Retina (tissue), 1 donor: ENCODE measurements around the gene APOOL.

ENCODE experiments used
- DNase-seq: peaks from one replicate; pipeline ENCODE4 v3.0.0-alpha.2; 2016

Gene APOOL

DNA sequence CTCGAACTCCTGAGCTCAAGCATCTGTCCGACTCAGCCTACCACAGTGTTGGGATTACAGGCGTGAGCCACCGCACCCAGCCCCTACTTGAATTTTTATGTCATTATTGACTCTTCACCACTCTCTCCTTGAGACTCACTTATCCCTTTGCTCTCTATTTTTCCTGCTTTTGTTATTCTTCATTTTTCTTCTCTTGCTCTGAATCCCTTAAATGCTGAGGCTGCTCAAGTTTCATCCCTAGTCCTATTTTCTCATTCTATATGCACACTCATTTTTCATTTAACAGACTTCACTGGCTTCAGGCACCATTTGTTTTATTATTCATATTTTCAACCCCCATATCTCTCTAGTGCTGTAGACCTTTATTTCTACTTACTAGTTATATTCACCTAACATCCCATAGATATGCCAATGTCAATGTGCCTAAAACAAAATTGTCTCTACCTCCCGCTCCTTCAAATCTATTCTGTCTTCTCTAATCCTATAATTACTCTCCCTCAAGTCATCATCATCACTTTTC, 85.7 kb downstream of the APOOL start:
- no peak for DNase-seq

DNA sequence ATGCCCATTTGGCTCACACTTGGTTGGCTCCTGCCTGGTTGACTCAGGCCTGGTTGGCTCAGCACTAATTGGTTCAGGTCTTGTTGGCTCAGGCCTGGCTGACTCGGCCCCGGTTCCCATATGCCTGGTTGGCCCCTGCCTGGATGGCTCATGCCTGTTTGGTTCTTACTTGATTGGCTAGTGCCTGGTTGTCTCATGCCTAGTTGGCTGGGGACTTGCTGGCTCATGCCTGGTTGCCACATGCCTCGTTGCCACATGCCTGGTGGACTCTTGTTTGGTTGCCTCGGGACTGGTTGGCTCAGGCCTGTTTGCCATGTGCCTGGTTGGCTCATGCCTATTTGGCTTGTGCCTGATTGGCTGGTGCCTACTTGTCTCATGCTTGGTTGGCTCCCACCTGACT, 103.7 kb downstream of the APOOL start:
- no peak for DNase-seq

DNA sequence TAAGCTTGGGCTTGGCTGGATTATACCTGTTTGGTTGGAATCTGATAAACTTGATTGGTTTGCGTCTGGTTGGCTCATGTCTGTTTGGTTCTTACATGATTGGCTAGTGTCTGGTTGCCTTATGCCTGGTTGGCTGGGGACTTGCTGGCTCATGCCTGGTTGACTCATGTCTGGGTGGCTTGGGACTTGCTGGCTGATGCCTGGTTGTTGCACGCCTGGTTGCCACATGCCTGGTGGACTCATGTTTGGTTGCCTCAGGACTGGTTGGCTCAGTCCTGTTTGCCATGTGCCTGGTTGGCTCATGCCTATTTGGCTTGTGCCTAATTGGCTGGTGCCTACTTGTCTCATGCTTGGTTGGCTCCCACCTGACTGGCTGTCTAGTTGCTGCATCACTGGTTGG, 104.5 kb downstream of the APOOL start:
- DNase-seq: no peak

GRCh38 chrX:85109235-85109634, 105.6 kb downstream of the APOOL start:
- DNase-seq: no peak

DNA sequence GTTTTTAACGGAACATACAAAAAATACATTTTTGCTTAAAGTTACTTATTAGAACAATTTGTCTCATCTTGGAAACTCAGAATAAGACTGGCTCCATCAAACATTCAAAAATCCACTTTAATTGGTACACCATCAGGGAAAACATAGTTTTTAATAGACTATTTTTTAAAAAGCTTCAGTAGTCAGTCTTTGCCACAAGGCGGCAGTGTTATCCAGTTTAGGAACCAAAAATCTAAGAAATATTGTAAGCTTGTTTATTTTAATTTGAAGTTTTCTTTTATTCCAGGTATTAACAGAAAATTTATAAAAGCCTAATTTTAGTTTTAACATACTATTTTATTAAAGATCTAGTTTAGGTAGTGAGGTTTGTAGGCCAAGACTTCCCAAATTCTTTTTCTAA, 107.7 kb downstream of the APOOL start:
- no peak for DNase-seq

DNA sequence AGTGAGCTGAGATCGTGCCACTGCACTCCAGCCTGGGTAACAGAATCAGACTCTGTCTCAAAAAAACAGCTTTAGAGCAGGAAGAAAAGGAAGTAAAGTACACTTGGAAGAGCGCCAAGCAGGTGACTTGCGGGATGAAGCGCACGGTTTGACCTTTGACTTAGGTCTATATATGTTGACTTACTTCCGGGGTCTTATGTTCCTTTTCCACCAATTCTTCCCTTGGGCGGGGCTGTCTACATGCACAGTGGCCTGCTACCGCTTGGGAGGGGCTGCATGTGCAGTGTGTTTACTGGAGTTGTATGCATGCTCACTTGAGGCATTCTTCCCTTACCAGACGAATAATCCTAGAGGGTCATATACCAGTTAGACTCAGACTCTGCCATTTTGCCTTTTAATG, 108.6 kb downstream of the APOOL start:
- DNase-seq: no peak

GRCh38 chrX:85113746-85114145, 110.1 kb downstream of the APOOL start:
- no peak for DNase-seq

- no peak for DNase-seq
Measured at GRCh38 chrX:85114171-85114570, 110.5 kb downstream of the APOOL start.

DNA sequence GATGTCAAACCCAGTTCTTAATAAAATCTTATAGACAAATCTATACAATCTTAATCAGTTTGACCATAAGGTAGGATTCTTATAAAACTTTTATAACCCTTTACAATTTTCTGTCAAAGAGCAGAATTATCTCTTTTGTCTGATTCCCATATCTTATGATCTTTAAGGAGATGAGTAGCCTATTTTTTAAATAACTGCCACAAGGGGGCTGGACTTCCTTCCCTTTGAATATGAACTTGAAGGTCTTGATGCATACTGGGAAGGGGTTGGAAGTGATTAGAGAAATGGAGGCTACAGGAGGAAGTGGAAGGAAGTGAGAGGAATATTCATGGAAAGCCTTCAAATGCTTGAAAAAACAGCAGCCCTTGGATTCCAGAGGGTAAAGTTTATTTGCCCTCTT, 111.1 kb downstream of the APOOL start:
- DNase-seq: no peak

DNA sequence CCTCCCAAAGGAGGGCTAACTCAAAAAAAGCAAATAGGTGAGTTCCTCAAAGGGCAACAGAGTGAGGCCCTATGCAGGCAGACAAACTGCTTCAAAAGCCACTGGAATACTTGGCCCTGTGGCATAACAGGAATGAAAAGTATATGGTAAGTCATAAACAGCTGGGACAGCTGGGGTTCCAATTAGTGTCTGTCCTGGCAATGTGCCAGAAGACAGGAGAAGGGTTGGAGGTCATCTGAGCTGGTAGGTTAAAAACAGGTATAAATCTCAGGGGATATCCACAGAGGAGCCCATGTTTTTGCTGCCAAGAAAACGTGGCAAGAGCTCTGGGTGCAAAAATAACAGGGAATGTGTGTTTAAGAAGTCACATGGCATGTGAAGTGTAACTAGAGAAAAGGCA, 111.6 kb downstream of the APOOL start:
- DNase-seq: no peak

DNA sequence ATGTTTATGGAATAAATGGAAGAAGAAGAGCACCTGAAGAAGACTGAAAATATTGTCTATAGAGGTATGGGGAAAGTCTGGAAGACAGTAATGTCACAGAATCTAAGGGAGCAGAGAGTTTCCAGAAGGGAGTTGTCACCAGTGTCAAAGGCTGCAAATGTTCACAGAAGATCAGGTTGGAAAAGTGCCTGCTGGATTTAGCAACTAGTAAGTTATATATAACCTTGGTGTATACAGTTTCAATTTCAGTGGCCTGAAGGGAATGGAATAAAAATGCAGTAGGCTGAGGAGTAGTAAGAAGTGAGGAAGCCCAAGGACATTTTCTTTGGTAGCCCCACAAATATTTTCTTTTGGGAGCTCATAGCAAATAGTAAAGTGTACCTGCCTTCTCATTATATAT, 132.7 kb downstream of the APOOL start:
- no peak for DNase-seq

- no peak for DNase-seq
Measured at GRCh38 chrX:85139422-85139821, 135.7 kb downstream of the APOOL start.

GRCh38 chrX:85140964-85141363, 137.3 kb downstream of the APOOL start:
- no peak for DNase-seq
